ENCODE measurements around the gene MACC1. TPM values are rescaled to one million over a fixed set of nuclear protein-coding genes. Genes with fewer than 3 reads are reported as not detected.
A peak's percentile ranks its signal among the peaks of the same experiment; 100 is the strongest.

The MACC1 gene
- total RNA-seq, 1 experiment from 2014 or later = 7.9 TPM

DNA sequence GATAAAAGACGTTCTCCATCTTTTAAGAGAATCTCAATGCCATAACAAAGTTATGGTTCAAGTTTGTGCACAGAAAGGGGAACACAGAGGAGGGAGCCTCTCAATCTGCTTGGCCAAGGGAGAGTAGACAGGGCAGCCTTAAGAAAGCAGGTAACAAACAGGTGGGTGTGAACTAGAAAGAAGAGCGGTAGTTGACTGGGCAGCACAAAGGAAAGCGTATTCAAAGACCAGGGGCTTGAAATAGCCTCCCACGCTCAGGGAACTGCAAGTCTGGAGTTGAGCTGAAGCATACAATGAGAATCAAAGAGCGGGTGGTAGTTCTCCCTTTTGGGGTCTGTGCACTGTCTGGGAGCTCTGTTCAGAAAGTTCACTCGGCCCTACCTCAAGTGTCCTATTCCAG, 18.9 kb upstream of the MACC1 start:
- no peaks in the 10 kb centered on the region for H3K9me3 ChIP-seq (ENCODE audit: low read length)
- ChIA-PET POLR2A (ENCODE audit: unreplicated experiment) (no interaction called here), CTCF (no interaction called here)
- no peak overlapping the region for H3K9ac ChIP-seq (ENCODE audit: low read length)
- no peak overlapping the region for H2AFZ ChIP-seq (ENCODE audit: low read length)
- no peaks in the 10 kb centered on the region for H4K20me1 ChIP-seq (ENCODE audit: low read length)
- intact Hi-C loops (cut with micrococcal nuclease) = no loop called here
- H3K27me3 ChIP-seq (ENCODE audit: low read length) = no peaks in the 10 kb centered on the region
- DNase-seq (no peak), ATAC-seq (no peak)
- H3K4me1 ChIP-seq (ENCODE audit: insufficient read depth, low read length) = peaks cover 30% of the 10 kb centered on the region
- H3K9me2 ChIP-seq (replicated peaks; ENCODE audit: low read length) = no peaks in the 10 kb centered on the region
- no peaks in the 10 kb centered on the region for H3K36me3 ChIP-seq (ENCODE audit: low read depth, low read length)
- H3K4me2 ChIP-seq (ENCODE audit: low read length) = 0 out of 2 replicates have a peak overlapping the region, but pooled peaks have one; percentile 50
- no peaks in the 10 kb centered on the region for H3F3A ChIP-seq (ENCODE audit: low read length, unreplicated experiment)
- peak overlapping the region; percentile 69 for H3K27ac ChIP-seq (ENCODE audit: low read length)
- TF ChIP-seq EZH2phosphoT487 (IDR thresholded peaks at IDR 0.05; ENCODE audit: borderline replicate concordance, low read length) (no peak), EZH2 (IDR thresholded peaks at IDR 0.05; ENCODE audit: low read length, unreplicated experiment) (no peak)
- TF ChIP-seq, protein P1, sequence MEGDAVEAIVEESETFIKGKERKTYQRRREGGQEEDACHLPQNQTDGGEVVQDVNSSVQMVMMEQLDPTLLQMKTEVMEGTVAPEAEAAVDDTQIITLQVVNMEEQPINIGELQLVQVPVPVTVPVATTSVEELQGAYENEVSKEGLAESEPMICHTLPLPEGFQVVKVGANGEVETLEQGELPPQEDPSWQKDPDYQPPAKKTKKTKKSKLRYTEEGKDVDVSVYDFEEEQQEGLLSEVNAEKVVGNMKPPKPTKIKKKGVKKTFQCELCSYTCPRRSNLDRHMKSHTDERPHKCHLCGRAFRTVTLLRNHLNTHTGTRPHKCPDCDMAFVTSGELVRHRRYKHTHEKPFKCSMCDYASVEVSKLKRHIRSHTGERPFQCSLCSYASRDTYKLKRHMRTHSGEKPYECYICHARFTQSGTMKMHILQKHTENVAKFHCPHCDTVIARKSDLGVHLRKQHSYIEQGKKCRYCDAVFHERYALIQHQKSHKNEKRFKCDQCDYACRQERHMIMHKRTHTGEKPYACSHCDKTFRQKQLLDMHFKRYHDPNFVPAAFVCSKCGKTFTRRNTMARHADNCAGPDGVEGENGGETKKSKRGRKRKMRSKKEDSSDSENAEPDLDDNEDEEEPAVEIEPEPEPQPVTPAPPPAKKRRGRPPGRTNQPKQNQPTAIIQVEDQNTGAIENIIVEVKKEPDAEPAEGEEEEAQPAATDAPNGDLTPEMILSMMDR (conservative IDR thresholded peaks at IDR 0.05; ENCODE audit: low read depth, low read length) = no peak
- H3K79me2 ChIP-seq (ENCODE audit: low read length) = no peaks in the 10 kb centered on the region
- BruUV-seq (replicated peaks) = no TSS peak
- H3K4me3 ChIP-seq (ENCODE audit: low read length) = no peak overlapping the region

DNA sequence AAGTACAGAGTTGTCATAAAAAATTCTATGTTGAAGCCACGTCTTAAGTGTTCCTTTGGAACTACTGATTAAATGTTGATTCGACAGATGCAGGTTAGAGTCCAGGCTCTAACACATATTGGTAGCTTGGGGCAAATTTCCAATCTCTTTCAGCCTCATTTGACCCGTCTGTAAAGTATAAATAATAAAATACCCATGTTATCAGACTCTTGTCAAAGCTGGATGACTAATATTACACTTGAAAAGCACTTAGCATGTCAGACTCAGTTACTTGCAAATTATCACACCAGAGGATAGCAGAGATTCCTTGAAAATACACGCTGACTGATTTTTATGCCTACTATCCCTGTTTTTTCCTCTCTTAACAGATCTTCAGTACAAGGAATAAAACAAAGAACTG, 18.1 kb upstream of the MACC1 start:
- H3K36me3 ChIP-seq (ENCODE audit: low read depth, low read length) = no peaks in the 10 kb centered on the region
- peaks cover 27% of the 10 kb centered on the region for H3K4me1 ChIP-seq (ENCODE audit: insufficient read depth, low read length)
- no peaks in the 10 kb centered on the region for H4K20me1 ChIP-seq (ENCODE audit: low read length)
- CTCF ChIA-PET = no interaction called here
- H3F3A ChIP-seq (ENCODE audit: low read length, unreplicated experiment) = no peaks in the 10 kb centered on the region
- no peak overlapping the region for H3K9ac ChIP-seq (ENCODE audit: low read length)
- TF ChIP-seq EZH2 (IDR thresholded peaks at IDR 0.05; ENCODE audit: low read length, unreplicated experiment) (no peak), EZH2phosphoT487 (IDR thresholded peaks at IDR 0.05; ENCODE audit: borderline replicate concordance, low read length) (no peak)
- TF ChIP-seq, protein P1 (conservative IDR thresholded peaks at IDR 0.05; ENCODE audit: low read depth, low read length) = no peak
- H3K27ac ChIP-seq (ENCODE audit: low read length) = no peak overlapping the region
- BruUV-seq (replicated peaks) = no TSS peak
- H3K4me2 ChIP-seq (ENCODE audit: low read length) = no peak overlapping the region
- POLR2A ChIA-PET (ENCODE audit: unreplicated experiment) = no interaction called here
- ATAC-seq (no peak), DNase-seq (no peak)
- intact Hi-C loops (cut with micrococcal nuclease) = no loop called here
- no peaks in the 10 kb centered on the region for H3K9me2 ChIP-seq (replicated peaks; ENCODE audit: low read length)
- H3K79me2 ChIP-seq (ENCODE audit: low read length) = no peaks in the 10 kb centered on the region
- H3K27me3 ChIP-seq (ENCODE audit: low read length) = no peaks in the 10 kb centered on the region
- H2AFZ ChIP-seq (ENCODE audit: low read length) = no peak overlapping the region
- H3K9me3 ChIP-seq (ENCODE audit: low read length) = no peaks in the 10 kb centered on the region
- H3K4me3 ChIP-seq (ENCODE audit: low read length) = no peak overlapping the region

DNA sequence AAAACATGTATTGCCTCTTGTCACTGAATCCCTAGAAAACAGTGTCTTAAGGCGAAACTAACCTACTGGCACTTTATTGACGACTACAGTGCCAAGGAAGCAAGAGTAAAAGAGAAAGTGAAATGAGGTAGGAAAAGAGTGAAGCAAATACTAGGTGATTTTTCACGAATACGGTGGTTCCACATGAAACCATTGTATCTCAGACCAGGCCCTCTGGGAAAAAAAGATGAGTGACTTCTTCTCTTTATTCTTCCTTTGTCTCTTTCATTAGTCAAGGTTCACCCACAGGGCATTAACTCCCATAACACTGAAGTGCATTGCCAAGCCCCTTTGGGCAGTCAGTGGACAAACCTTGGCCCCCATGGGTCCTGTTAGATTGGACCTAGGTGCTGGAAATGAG, 16.2 kb upstream of the MACC1 start:
- Histone ChIP-seq H3K9ac (ENCODE audit: low read length) (no peak overlapping the region), H3K4me3 (ENCODE audit: low read length) (no peak overlapping the region), H3K27me3 (ENCODE audit: low read length) (no peaks in the 10 kb centered on the region), H3K4me1 (ENCODE audit: insufficient read depth, low read length) (peaks cover 27% of the 10 kb centered on the region), H4K20me1 (ENCODE audit: low read length) (no peaks in the 10 kb centered on the region), H2AFZ (ENCODE audit: low read length) (no peak overlapping the region), H3K4me2 (ENCODE audit: low read length) (no peak overlapping the region), H3K9me2 (replicated peaks; ENCODE audit: low read length) (no peaks in the 10 kb centered on the region), H3K27ac (ENCODE audit: low read length) (no peak overlapping the region), H3F3A (ENCODE audit: low read length, unreplicated experiment) (no peaks in the 10 kb centered on the region), H3K79me2 (ENCODE audit: low read length) (no peaks in the 10 kb centered on the region), H3K36me3 (ENCODE audit: low read depth, low read length) (no peaks in the 10 kb centered on the region), H3K9me3 (ENCODE audit: low read length) (no peaks in the 10 kb centered on the region)
- BruUV-seq (replicated peaks) = no TSS peak
- DNase-seq (no peak), ATAC-seq (no peak)
- ChIA-PET CTCF (no interaction called here), POLR2A (ENCODE audit: unreplicated experiment) (no interaction called here)
- intact Hi-C loops (cut with micrococcal nuclease) = no loop called here
- TF ChIP-seq EZH2 (IDR thresholded peaks at IDR 0.05; ENCODE audit: low read length, unreplicated experiment) (no peak), EZH2phosphoT487 (IDR thresholded peaks at IDR 0.05; ENCODE audit: borderline replicate concordance, low read length) (no peak)
- TF ChIP-seq, protein P1 (conservative IDR thresholded peaks at IDR 0.05; ENCODE audit: low read depth, low read length) = no peak

Data from PC-3 (cell line).